GM21825 (cell line): Measurements from ENCODE around the gene KDM4C.
"Not testable (repeated sequence)": the region's sequence is repeated elsewhere in the genome, so short reads cannot be mapped to it uniquely, and the experiment has no call there.

Source experiments
- ATAC-seq: cut with Tn5 transposase; IDR thresholded peaks from one replicate; pipeline ENCODE4 v1.9.1; 2021; ENCODE audit warnings: mild to moderate bottlenecking, moderate library complexity; ENCODE audit not compliant: unreplicated experiment

Gene KDM4C

DNA sequence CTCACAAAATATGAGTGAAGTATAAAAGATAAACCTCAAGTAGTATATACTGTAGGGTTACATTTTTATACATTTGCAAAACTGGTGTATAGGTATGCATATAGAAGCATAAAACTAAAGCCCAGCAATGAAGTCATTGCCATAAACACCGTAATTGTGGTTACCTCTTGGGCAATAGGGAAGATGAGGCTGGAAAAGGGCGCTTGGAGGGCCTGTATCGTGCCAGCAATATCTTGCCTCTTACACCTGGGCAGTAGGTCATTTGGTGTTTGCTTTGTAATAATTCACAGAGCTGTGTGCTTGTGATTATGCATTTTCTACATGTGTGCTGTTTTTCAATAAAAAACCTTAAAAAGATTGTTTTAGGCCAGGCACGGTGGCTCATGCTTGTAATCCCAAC is 45.2 kb downstream of the KDM4C start:
- ATAC-seq, result no peak

DNA sequence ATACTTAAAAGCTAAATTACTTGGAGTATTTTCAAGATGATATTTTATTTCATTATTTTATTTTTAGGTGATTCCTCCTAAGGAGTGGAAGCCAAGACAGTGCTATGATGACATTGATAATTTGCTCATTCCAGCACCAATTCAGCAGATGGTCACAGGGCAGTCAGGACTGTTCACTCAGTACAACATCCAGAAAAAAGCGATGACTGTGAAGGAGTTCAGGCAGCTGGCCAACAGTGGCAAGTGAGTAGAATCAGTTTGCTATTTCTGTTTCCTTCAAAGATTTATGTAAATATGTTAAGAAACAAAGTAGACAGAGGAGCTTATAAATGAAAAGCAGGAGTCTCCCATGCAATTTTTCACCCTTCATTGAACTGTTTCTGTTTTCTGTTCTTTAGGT is 47.8 kb downstream of the KDM4C start:
- ATAC-seq, result no peak

DNA sequence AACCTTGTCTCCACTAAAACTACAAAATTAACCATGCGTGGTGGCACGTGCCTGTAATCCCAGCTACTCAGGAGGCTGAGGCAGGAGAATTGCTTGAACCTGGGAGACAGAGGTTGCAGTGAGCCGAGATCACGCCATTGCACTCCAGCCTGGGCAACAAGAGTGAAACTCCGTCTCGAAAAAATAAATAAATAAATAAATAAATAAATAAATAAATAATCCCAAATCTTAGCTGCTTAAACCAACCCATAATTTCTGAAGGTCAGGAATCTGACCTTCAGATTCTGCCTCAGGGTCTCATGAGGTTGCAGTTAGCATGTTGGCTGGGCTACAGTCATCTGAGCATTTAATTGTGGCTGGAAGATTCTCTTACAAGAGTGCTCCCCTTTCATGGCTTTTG is 48.5 kb downstream of the KDM4C start:
- ATAC-seq, result not testable (repeated sequence)

DNA sequence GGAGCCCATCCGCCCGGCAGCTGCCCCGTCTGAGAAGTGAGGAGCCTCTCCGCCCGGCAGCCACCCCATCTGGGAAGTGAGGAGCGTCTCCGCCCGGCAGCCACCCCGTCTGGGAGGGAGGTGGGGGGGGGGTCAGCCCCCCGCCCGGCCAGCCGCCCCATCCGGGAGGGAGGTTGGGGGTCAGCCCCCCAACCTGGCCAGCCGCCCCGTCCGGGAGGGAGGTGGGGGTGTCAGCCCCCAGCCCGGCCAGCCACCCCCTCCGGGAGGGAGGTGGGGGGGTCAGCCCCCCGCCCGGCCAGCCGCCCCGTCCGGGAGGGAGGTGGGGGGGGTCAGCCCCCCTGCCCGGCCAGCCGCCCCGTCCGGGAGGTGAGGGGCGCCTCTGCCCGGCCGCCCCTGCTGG is 49.9 kb downstream of the KDM4C start:
- not testable (repeated sequence) for ATAC-seq

DNA sequence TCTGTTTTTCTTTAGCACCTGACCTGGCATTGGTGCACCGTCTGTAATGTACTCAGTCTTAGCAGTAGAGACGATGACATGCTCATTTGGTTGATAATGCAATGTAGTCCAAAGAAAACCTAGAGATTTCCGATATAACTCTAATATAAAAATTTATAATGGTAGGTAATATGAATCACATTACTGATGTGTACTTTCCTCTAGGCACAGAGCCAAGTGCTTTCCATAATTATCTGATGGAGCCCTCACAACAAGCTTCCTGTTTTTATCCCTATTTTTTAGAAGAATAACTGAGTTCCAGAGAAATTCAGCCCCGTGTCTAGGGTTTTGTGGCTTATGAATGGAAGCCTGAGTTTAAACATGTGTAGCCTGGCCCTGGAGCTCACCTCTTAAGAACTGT is 53.7 kb downstream of the KDM4C start:
- no peak for ATAC-seq

DNA sequence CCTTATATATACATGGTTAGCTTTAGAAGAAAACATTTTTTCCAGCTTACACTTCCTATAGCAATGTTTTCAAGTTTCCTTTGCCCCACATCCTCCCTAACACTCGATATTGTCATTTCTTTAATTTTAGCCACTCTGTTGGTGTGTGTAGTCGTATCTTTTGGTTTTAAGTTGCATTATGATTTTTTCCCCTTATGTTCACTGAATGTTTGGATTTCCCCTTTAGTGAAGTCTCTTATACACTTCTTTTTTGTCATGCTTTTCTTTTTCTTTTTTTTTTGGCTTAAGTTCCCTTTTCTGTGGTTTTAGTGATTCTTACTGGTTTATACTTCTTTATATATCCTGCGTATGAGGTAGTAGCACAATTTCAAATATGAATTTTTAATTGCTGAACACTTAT is 58.8 kb downstream of the KDM4C start:
- ATAC-seq, result no peak

DNA sequence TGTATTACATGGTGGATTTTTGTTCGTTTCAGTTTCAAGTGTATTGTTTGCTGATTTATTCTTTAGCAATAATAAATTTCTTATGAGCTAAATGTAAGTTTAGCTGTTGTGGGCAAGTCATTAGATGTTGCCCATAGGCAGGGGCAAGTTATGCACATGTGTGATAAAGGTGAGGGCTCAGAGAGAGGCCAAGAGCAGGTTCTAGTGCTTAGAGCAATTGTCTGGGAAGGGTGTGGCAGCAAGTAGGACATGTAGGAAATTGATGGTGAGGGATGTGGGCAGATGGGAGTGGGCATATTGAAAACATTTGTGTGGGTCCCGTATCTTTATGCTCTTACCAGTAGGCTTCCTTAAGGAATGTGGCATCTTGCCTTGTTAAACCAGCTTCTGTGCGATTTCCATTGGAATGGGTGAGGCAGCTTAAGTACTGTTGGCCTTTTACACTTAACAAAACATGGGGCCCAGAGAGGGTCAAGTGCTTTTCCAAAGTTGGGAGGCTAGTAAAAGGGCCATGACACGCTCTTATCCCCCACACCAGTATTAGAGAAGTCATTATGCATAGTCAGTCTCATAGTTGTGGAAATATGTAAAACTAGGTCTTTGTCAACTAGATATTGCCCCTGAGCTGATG is 60.6 kb downstream of the KDM4C start:
- ATAC-seq, result no peak

DNA sequence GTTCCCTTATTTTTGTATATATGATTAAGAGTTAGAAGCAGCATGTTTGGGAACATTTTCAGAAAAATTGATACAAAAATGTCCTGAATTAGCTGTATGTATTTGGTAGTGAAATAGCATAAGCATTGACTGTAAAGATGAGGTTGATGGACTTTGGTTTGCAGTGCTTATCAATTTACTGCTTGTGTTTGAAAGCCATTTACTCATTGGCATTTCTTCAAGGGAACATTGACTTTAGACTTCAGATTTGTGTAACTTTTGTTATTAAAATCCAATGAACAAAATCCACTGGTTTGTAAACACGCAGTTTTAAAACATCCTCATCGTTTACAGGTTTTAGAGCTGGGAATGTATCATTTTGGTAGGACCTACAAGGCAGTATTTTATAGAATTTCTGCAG is 61.3 kb downstream of the KDM4C start:
- no peak for ATAC-seq

DNA sequence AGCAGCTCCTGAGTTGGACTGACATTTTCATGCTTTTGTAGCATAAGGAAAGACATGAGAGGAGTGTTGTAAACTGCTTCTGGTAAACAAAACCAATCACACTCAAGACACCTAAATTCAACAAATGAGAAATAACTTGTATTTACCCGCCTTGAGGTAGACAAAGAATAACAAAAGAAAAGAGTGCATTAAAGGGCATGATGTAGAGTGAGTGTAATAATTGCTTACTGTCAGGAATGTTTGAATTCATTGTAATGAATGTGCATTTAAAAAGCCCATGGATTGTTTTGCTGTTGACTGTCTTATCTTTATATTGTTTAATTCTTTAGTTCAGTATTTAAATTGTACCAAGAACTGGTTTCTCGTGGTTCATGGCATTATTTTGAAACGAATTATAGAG is 61.8 kb downstream of the KDM4C start:
- no peak for ATAC-seq

DNA sequence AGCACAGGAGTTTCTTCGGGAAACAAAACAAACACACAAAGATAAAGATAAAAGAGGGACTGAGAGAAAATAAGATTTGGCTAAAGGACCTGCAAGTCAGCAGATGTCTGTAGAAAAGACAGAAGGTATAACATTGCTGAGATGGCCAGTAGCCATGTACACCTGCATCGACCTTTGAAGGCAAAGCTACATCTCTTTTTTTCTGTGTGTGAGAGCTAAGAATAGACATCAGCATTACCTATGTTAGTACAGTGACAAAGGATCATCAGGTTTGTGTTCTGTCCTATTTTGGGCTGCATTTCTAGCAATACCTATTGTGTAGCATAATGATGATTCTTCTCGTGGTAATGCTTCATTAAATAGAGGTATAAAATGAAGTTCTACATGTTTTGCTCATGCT is 64.9 kb downstream of the KDM4C start:
- ATAC-seq, result no peak

DNA sequence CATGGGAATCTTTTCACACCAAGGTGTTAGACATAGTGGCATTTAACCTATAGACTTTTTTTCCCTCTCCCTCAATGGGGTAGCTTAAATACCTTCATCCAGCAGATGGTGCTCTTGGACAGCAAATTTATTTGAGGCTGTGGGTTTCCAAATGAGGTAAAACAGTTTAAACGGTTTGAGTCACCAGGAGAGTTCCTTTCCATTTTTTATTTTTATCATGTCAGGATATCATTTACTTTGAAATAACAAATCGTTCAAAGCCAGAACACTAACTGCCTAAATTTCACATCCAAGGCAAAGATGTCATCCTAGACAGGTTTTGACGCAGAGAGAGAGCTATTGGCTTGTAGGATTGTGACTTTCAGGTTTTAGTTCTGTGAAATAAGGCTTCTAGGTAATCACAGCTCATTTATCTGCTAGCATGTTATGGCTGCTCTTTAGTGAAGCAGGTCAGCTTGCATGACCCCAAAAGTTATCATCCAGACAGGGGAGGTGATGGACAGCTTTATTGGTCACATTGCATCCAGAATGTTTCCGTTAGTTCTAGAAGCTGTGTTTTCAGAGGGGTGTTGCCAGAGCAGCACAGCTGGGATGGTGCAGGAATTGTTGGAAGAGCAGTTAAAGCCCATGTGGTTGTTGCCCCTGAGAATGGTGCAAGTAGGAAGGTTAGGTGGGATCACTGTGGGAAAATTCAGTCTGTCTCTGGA is 69.8 kb downstream of the KDM4C start:
- no peak for ATAC-seq

DNA sequence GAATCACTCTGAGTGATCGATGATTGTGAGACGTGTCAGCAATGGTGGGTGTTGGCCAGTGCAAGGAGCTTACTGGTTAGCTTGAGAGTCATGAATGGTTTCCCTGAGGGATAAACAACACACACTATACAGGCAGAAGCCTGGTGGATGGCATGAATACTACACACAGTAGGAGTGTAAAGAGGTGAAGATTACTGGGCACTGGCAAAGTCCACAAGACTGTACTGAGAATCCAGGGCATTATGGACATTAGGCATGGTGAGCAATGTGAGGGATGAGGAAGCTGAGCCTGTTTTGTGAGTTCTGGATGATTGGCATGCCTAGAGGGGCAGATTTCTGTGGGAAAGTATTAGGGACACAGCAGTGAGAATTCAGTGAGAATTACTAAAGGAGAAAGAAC is 71.3 kb downstream of the KDM4C start:
- no peak for ATAC-seq

DNA sequence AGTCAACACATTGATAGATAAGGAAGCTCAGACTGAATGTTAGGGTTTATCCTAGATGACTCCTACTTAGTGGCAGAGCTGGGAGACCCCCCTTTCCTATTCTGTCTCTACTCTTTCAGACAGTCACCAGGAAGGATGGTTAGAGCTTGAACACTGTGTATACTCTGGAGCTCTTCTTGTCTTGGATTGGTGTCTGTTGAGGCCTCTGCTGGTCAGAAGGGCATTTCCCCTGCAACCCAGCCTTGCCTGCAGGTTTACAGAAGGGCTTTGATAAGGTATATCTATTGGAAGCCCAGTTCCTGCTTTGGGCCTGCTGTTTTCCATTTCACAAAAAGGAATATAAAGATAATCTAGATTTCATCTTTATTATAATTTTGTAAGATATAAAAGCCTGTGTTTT is 71.8 kb downstream of the KDM4C start:
- ATAC-seq, result no peak

DNA sequence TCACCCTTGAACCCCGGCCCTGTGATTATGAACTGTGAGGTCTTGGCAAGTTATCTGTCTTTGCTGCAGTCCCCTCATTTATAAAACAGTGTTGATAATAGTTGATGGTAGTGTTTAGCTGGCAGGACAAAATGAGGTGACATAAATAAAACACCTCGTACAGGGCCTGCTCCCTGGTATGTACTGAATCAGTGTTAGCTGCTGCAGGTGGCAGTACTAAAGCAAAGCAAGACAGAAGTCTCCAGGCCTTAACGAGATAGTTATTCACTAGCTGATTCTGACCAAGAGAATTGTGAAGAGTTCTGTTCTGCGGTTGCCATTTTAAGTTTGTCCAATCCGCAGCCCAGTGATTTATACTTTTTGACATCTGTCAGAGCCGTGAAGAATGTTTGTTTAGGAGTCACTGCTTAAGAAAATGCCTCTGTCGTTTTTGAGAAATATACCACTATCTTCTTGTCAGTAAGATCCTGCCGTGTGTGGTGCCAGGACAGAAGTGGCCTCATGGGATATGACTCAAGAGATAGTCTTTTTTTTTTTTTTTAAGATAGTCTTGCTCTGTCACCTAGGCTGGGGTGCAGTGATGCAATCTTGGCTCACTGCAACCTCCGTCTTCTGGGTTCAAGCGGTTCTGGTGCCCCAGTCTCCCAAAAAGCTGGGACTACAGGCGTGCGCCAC is 75.9 kb downstream of the KDM4C start:
- no peak for ATAC-seq

DNA sequence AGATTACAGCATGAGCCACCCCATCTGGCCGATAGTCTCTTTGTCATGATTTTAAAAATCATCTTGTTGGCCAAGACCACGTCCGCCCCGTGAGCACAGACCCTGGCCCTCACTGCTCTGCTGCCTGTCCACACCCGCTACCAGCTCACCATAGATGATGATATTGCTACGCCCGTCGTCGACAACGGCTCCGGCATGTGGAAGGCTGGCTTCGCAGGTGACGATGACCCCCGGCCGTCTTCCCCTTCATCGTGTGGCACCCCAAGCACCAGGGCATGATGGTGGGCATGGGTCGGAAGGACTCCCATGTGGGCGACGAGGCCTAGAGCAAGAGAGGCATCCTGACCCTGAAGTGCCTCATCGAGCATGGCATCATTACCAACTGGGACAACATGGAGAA is 76.5 kb downstream of the KDM4C start:
- no peak for ATAC-seq

DNA sequence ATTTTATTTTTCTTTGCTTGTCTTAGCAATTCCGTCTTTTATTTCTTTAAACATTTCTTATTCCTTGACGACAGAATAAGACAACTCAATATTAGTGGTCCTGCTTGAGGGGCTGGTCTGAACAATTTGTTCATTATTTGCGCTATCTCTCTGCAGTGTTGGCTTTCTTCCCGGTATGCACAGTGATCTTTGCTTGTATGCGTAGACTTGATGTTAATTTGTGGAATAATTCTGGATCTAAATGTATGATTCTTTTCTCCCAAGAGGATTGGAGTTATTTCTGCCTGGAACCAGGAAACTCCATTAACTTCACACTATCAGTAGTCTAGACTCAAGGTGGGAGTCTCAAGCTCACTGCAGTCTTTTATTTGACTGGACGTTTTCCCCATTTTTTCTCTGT is 80.4 kb downstream of the KDM4C start:
- no peak for ATAC-seq

DNA sequence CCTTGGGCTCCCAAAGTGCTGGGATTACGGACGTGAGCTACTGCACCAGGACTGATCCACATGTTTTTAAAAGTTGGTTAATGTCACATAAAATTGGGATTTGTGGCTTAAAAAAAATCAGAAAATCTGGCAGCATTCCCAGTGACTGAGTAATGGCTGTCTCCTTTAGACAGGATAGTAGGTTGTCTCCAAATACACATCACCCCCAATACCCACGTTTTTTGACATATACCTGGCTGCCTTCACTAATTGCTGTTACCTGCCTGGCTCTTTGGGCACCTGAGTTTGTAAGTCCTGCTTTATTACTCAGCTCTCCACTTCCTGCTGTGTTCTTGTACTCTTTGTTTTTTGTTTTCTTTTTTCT is 84.8 kb downstream of the KDM4C start:
- ATAC-seq, result no peak

DNA sequence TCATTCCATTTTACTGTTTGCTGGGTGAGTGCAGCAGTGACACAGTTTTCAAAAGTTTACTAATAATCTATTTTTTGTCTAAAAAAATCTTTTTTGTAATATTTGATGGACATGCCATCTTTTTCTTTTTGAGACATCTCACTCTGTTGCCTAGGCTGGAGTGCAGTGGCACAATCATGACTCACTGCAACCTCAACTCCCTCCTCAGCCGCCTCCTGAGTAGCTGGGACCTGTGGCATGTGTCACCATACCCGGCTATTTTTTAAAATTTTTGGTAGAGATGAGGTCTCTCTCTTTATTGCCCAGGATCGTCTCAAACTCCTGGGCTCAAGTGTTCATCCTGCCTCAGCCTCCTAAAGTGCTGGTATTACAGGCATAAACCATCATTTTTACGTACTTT is 86.0 kb downstream of the KDM4C start:
- ATAC-seq, result no peak

DNA sequence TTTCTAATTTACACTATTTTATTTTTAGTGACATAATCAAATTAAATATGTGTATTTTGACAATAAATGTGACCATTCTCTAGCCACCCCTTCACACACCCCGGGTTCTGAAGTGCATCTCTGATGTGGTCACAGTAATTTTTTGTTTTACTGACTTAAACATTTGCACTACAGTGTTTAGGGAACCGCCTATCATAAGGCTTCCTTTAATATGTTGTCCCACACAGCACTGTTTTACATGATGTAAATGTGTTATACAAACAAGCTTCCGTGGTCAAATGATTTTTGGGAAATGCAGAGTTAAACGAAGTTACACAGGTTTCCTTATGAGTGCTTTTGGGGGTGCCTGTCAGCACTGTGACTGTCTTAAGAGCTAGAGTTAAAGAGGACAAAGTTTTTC is 86.5 kb downstream of the KDM4C start:
- ATAC-seq, result no peak

DNA sequence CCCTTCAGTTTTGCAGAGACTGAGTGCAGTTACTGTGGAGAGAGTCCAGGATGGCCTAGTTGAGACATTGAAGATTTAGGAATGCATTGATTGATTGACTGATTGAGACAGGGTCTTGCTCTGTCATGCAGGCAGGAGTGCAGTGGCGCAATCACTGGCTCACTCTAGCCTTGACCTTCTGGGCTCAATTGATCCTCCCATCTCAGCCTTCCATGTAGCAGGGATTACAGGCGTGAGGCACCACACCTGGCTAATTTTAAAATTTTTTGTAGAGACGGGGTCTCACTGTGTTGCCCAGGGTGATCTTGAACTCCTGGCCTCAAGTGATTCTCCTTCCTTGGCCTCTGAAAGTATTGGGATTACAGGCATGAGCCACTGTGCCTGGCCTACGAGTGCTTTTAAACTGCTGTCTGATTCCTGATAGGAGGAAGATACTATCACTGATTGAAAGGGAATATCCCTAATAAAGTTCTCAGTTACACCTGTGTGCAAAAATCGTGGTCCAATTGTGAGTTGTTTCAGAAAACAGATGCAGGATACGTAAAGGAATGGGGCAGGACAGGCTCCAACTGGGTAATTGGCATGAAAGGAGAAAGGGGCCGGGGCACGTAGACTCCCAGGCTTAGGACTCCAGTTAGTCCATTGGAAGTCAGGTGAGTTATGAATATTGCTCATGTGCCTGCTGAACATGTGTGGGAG is 87.5 kb downstream of the KDM4C start:
- no peak for ATAC-seq

DNA sequence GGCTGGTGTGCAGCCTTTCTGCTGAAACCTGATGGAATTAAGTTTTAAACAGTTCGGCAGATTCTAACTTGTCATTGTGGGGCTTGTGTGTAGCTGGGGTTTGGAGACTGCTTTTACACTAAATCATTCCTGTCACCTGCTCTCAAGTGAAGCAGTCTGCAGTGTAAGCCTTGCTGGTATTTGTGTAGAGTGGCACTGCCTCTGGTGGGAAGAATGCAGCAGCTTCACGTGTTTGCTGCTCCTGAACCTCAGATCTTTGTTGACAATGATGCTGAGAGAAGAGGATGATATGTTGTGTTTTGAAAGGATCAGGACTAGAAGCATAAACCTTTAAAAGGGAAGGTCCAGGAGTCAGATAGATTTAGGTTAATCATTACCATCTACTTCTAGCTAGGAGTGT is 88.1 kb downstream of the KDM4C start:
- no peak for ATAC-seq
